Measurements from ENCODE around the gene PHF2.

DNA sequence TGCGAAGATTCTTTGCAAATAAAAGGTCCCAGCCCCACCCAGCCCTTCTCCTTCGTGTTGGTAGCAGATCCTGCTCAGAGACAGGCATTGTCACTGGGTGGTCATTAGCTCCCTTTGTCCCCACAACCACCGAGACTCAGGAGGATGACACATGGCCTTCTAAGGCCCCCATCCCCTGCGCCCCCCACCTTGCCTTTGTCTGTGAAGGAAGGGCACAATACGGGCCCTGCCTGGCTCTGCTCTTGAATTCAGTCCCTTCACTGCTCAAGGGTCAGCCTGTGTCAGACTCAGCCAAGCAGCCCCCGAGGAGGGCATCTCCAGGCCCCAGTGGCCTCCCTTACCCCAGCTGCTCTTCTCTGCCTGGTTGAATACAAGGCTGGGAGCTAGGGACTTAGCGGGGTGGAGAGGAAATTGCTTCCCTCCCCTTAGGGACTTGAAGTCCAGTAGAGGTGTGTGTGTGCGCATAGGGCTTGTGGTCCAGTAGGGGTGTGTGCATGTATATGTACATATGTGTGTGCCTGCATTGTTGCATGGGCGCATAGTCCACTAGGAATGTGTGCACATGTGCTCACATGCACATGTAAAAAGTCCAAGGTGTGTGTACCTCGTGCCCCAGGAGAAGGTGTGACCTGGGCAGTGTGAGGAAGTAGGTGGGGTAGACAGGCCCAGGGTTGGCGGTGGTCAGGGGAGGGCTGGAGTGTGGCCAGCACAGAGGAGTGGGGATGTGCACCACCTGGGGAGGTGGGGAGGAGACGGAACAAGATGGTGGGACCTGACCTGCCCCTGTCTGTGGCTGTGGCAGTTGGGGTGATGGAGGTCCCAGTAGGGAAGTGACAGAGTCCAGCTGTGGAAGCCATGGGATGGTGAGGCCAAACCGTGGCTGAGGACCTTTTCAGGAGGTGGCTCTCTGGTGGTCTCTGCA, 59.1 kb downstream of the PHF2 start:
- TF ChIP-seq EP300 (IDR thresholded peaks at IDR 0.05; ENCODE audit: low read depth) = no peak
- no peak for TF ChIP-seq POLR2AphosphoS5 (IDR thresholded peaks at IDR 0.05)
